HFFc6 (cell line): ENCODE data around the gene ACAN. TPM values are rescaled to one million over a fixed set of nuclear protein-coding genes. Genes with fewer than 3 reads are reported as not detected.

Source experiments
- DNase-seq: peaks from one replicate; pipeline ENCODE4 v3.0.0-alpha.2; 2018
- H3K27ac Mint-ChIP-seq: 2 replicates; pipeline ENCODE4 v1.8.0; 2020; ENCODE audit warnings: mild to moderate bottlenecking, mixed read lengths
- H3K27me3 Mint-ChIP-seq: 2 replicates; pipeline ENCODE4 v1.8.0; 2021; ENCODE audit warnings: mild to moderate bottlenecking, moderate library complexity, mixed read lengths; ENCODE audit not compliant: insufficient read depth
- H3K36me3 Mint-ChIP-seq: 2 replicates; pipeline ENCODE4 v1.8.0; 2021; ENCODE audit warnings: low read depth, mixed read lengths
- H3K4me1 Mint-ChIP-seq: 2 replicates; pipeline ENCODE4 v1.8.0; 2020; ENCODE audit warnings: low read depth, mixed read lengths
- H3K4me3 Mint-ChIP-seq: 2 replicates; pipeline ENCODE4 v1.8.0; 2020; ENCODE audit warnings: mild to moderate bottlenecking, moderate library complexity, mixed read lengths
- H3K9me3 Mint-ChIP-seq: 2 replicates; pipeline ENCODE4 v1.8.0; 2020; ENCODE audit warnings: mild to moderate bottlenecking, mixed read lengths
- CTCF ChIP-seq: fragments of 200-600 bp; sonication (generic); IDR thresholded peaks from 2 replicates; pipeline ENCODE4 v1.5.0; 2021; ENCODE audit warnings: antibody characterized with exemption, mild to moderate bottlenecking
- total RNA-seq, 6 experiments: library from RNA; stranded (reverse); fragmentation: NEBNext Ultra II Directional; extraction: Animal tissue kit (Norgen Biotek cat#: 25700); gene quantifications; 2 replicates in 1 of 6; 3 replicates in 5 of 6; pipeline ENCODE4 v1.2.3, GENCODE V29; 2021

The ACAN gene
- total RNA-seq, 6 experiments from 2014 or later = 0.02 to 0.14 (median 0.10) TPM; not detected in 3

GRCh38 chr15:88907111-88907510, 103.9 kb downstream of the ACAN start:
- Mint-ChIP-seq H3K4me3 (no peak overlapping the region), H3K27ac (no peak overlapping the region), H3K9me3 (no peaks in the 10 kb centered on the region), H3K36me3 (peaks cover 62% of the 10 kb centered on the region), H3K27me3 (peaks cover 11% of the 10 kb centered on the region), H3K4me1 (peaks cover 73% of the 10 kb centered on the region)
- no peak for DNase-seq
- no peak for TF ChIP-seq CTCF

GRCh38 chr15:88908123-88908522, 104.9 kb downstream of the ACAN start:
- H3K9me3 Mint-ChIP-seq = no peaks in the 10 kb centered on the region
- TF ChIP-seq CTCF = no peak
- peak overlapping the region; percentile 25; the same call in 1 of the 2 replicates for H3K27ac Mint-ChIP-seq
- DNase-seq = no peak
- peak overlapping the region; percentile 8; the same call in 1 of the 2 replicates for H3K4me3 Mint-ChIP-seq
- H3K27me3 Mint-ChIP-seq = peaks cover 11% of the 10 kb centered on the region
- peaks cover 68% of the 10 kb centered on the region for H3K4me1 Mint-ChIP-seq
- H3K36me3 Mint-ChIP-seq = peaks cover 63% of the 10 kb centered on the region

- peaks cover 6% of the 10 kb centered on the region for H3K27me3 Mint-ChIP-seq
- TF ChIP-seq CTCF = no peak
- DNase-seq = no peak
- no peaks in the 10 kb centered on the region for H3K9me3 Mint-ChIP-seq
- H3K4me3 Mint-ChIP-seq = peak overlapping the region; percentile 97
- peaks cover 71% of the 10 kb centered on the region for H3K4me1 Mint-ChIP-seq
- H3K27ac Mint-ChIP-seq = peak overlapping the region; percentile 53
- H3K36me3 Mint-ChIP-seq = peaks cover 60% of the 10 kb centered on the region
These were observed 105.7 kb downstream of the ACAN start for GRCh38 chr15:88908697-88909621.

- peaks cover 61% of the 10 kb centered on the region for H3K4me1 Mint-ChIP-seq
- peaks cover 51% of the 10 kb centered on the region for H3K36me3 Mint-ChIP-seq
- no peaks in the 10 kb centered on the region for H3K9me3 Mint-ChIP-seq
- DNase-seq = no peak
- peak overlapping the region; percentile 97 for H3K4me3 Mint-ChIP-seq
- TF ChIP-seq CTCF = no peak
- H3K27me3 Mint-ChIP-seq = peaks cover 6% of the 10 kb centered on the region
- peak overlapping the region; percentile 85 for H3K27ac Mint-ChIP-seq
These were observed 107.0 kb downstream of the ACAN start for GRCh38 chr15:88909956-88910831.

GRCh38 chr15:88911766-88912118, 108.5 kb downstream of the ACAN start:
- H3K36me3 Mint-ChIP-seq = peaks cover 40% of the 10 kb centered on the region
- no peak for TF ChIP-seq CTCF
- peak overlapping the region; percentile 85 for H3K27ac Mint-ChIP-seq

More at GRCh38 chr15:88911766-88912118, 108.5 kb downstream of the ACAN start:
- H3K4me3 Mint-ChIP-seq = peak overlapping the region; percentile 97
- H3K27me3 Mint-ChIP-seq = peaks cover 6% of the 10 kb centered on the region
- no peak for DNase-seq
- H3K9me3 Mint-ChIP-seq = no peaks in the 10 kb centered on the region
- H3K4me1 Mint-ChIP-seq = peaks cover 48% of the 10 kb centered on the region
